Non-pigmented ciliary epithelial cell (primary cell): ENCODE data around the gene MCU.
"Not testable (repeated sequence)": the region's sequence is repeated elsewhere in the genome, so short reads cannot be mapped to it uniquely, and the experiment has no call there.

Experiments used
- DNase-seq: peaks from one replicate; pipeline ENCODE4 v3.0.0-alpha.2; 2010; ENCODE audit warnings: low read depth

The MCU gene

DNA sequence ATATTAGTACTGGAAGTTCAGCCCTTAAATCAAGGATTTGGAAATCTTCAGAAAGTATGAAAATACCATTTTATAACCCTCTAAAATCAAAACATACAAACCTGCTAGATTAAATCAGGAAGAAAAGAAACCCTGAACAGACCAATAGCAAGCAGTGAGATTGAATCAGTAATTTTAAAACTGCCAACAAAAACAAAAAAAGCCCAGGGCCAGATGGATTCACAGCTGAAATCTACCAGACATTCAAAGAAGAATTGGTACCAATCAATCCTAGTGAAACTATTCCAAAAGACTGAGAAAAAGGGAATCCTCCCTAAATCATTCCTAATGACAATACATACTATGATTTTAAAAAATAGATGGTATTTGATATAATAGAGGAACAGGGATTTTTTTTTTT, 70.1 kb downstream of the MCU start:
- DNase-seq = no peak

- no peak for DNase-seq
These were observed 71.3 kb downstream of the MCU start for GRCh38 chr10:72763201-72763600.

DNA sequence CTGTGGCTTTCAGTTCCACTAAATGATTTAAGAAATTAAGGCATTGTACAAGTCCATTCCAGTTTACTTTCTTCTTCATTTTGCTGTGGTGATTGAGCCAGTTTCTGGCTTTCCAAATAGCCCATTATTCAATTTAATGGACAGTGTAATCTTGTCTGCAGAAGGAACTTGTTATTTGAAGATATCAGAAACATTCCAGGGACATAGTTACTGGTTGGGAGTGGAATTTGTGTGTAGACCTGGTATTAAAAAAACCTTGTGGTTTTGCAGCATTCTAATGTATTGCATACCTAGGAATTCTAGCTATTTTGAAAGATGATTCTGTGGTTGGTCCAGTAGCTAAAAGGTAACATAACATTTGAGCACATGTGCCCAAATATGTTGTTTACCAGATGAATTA, 72.2 kb downstream of the MCU start:
- DNase-seq = peak; percentile 75

DNA sequence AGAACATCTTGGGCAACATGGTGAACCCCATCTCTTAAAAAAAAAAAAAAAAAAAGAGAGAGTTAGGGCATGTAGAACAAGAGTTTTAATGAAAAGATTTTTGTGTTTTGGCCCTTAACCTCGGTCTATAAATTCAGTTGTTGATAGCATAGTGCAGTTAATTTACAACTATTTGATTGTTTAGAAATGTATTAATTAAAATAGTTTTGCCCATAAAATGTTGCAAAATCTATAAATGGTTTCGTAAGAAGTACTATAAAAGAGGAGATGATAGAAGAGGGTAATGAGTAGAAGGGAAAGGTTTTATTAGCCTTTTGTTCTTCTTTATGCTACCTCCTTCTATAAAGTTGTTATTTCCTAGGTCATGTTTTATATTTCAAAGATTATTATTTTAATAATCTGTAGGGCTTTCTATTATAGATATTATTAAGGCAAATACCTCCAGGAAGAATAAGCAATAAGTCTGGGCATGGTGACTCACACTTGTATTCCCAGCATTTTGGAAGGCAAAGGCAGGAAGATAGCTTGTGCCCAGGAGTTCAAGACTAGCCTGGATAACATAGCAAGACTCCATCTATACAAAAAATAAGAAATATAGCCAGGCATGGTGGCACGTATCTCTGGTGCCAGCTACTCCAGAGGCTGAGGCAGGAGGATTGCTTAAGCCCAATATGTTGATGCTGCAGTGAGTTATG, 73.3 kb downstream of the MCU start:
- no peak for DNase-seq

GRCh38 chr10:72771195-72771594, 79.3 kb downstream of the MCU start:
- DNase-seq = not testable (repeated sequence)

- no peak for DNase-seq
These were observed 80.1 kb downstream of the MCU start for GRCh38 chr10:72772031-72772430.

GRCh38 chr10:72779874-72780273, 87.9 kb downstream of the MCU start:
- DNase-seq = no peak

- no peak for DNase-seq
These were observed 90.8 kb downstream of the MCU start for GRCh38 chr10:72782649-72783330.

DNA sequence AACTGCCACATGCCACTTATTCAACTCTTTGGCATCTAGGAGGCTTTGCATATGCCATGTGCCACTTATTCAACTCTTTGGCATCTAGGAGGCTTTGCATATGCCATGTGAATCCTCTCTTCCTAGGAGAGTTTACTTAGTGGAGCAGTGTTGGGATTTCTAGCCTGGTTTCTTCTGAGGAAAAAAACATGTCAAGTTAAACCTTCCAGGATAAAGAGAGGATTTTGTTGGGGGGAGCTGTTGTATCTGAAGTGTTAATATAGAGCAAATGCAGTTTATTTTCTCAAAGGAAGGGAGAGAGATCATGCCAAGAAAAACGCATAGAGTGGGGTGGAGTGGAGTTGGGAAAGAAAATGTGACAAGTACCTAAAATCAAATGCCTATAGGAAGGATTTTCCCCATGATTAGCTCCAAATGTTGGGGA, 91.5 kb downstream of the MCU start:
- no peak for DNase-seq

DNA sequence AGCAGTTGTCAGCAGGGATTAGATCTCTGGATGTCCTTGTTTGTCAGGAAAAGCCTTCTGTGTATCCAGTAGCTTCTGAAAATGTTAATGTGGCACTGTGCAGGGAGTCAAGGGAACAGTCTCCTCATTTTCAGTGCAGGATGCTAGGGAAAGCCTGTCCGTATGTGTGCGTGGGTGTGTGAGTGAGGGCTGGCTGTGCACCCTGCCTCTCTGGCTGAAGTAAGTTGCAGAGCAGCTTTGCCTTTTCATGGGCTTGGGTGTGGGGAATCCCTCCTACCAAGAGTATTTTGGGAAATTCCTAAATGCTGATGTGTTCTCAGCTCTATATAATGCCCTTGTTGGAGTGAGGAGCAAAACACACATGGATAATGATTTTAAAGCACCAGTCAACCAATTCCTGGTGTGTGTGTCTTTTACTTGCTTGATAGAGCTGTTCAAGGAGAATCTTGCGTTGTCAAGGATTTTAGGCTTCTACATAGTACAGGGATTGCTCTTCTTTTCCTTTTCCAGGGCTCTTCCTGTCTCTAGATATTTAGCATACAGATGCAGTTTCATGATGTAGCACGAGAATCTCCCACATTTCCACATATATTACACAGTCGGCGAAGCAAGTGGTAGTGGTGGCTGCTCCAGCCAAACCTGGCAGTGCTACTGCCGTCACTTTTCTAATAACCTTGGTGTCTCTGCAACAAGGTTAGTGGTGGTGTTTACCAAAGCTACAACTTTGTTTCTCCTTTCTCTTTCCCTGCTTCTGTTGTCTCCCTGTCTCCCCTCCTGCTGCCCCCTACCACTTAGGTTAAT, 92.8 kb downstream of the MCU start:
- DNase-seq = peak; percentile 48

DNA sequence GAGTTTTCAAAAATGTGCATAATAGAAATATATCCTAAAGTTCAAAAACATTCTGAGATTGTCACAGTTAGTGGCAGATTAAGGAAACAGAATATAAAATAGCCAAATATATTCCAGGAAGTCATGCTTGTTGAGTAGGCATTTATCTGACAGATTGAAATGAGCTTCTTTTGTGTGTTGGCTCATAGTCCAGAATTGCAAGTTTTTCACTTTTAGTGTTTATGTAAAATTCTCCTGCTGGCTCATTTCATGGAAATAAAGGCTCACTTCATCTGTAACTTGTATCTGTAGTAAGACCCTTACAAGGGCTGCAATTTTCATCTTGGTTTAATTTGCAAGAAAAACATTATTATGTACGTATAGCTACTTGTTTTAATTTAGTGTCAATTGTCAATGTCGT, 93.5 kb downstream of the MCU start:
- no peak for DNase-seq

- DNase-seq = no peak
These were observed 98.5 kb downstream of the MCU start for GRCh38 chr10:72790216-72790990.

DNA sequence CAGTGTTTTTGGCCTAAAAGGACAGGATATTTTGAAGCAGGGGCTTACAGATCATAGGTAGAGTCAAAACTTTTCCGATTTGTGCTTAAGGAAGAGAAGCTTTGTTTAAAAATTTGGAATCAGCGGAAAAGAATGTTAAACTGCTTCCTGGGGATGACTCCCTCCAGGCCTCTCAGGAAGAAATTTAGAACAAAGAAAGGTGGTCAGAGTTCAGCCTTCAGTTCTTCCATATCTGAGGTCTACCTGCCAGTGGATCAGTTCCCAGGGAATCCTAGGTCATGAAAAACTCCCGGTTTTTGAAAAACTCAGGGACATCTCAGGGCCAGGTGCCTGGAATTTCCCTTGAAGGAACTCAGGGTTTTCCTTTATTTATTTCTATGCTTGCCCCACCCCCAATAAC, 100.3 kb downstream of the MCU start:
- no peak for DNase-seq

DNA sequence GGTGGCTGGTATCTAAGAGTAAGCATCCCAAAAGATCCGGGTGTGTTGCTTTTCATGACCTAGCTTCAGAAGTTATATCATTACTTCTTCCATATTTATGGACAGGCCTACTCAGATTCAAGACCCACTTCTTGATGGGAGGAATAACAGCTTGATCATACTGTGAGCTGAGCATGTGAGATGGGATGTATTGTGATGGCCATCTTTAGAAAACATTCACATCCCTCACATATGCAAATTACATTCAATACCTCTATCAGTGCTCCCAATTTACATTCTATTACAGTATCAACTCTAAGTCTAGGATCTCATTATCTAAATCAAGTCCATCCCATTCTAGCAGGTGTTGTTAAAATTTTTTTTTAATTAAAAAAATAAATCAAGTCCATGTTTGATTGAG, 101.8 kb downstream of the MCU start:
- DNase-seq = no peak

DNA sequence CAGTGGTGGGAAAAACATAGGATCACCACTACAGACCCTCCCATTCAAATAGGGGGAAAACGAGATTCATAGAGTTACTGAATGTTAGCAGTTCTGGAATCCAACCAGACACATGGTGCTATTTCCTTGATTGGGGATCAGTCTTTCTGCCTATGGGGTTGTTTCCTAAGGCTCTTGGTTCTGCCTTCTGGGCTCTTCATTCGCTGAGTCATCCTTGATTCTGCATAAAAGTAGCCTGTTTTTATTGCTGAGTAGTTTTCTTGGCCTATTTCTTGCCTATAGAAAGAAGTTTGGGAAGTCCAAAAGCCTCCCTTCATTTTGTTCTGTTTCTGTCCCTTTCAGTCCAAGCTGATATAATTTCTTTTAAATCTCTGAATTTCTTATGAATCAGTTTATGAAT, 102.3 kb downstream of the MCU start:
- no peak for DNase-seq

DNA sequence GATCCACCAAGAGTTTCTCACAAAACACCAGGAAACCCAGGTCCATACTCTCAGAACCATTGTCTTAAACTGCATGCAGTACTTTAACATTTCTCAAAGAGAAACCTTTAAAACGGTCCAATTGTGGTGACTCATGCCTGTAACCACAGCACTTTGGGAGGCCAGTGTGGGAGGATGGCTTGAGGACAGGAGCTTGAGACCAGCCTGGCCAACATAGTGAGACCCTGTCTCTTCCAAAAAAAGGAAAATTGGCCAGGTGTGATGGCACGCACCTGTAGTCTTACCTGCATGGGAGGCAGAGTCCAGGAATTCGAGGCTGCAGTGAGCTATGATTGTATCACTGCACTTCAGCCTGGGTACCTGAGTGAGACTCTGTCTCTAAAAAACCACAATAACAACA, 104.1 kb downstream of the MCU start:
- DNase-seq = no peak

GRCh38 chr10:72796538-72796937, 104.6 kb downstream of the MCU start:
- no peak for DNase-seq

- DNase-seq = no peak
These were observed 108.2 kb downstream of the MCU start for GRCh38 chr10:72800000-72800740.

- no peak for DNase-seq
These were observed 108.8 kb downstream of the MCU start for GRCh38 chr10:72800741-72801092.

DNA sequence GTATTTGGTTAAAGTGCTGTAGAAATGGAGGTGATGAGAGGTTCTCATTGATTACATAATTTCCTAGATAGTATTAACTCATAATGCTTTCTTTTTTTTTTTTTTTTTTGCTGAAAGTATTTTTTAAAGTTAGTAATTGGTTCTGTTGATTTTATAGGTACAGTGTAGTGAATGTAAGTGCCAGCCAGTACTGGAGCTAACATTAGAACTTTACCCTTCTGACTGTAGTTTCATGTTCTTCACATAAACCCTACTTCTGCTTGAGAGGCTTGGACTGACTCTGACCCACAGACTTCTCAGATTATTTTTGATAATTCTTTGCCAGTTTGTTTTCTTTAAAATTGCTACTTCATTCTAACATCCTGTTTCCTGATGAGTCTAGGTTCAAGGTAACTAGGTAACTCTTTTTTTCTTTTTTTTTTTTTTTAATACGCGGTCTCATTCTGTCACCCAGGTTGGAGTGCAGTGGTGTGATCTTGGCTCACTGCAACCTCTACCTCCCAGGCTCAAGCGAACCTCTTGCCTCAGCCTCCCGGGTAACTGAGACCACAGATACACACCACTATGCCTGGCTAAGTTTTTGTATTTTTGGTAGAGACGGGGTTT, 109.4 kb downstream of the MCU start:
- DNase-seq = no peak

- no peak for DNase-seq
These were observed 110.4 kb downstream of the MCU start for GRCh38 chr10:72802332-72802731.
